CD14-positive monocyte (primary cell): ENCODE results near the gene NACAD. TPM values are rescaled to one million over a fixed set of nuclear protein-coding genes. Genes with fewer than 3 reads are reported as not detected.

Source experiments
- DNase-seq, 3 donors: peaks; one replicate each; pipeline ENCODE4 v3.0.0-alpha.2; 2011 to 2022
- H2AFZ ChIP-seq: 2 replicates; pipeline ENCODE4 v1.6.0; 2012; ENCODE audit warnings: mild to moderate bottlenecking, low read depth, low read length, inconsistent platforms; ENCODE audit not compliant: insufficient read depth, poor library complexity, severe bottlenecking
- H3K27ac ChIP-seq, 2 donors: 1 replicate in 1 of 2; 2 replicates in 1 of 2; pipeline ENCODE4 v1.5.1; 2012 to 2013; ENCODE audit warnings: low read length in 2 of 2, control low read depth in 1 of 2, inconsistent platforms in 1 of 2, low read depth in 1 of 2, mild to moderate bottlenecking in 1 of 2
- H3K27me3 ChIP-seq, 2 donors: one replicate each; pipeline versions ENCODE4 v1.6.0 to v1.6.1; 2011 to 2013; ENCODE audit warnings: low read length in 2 of 2; ENCODE audit not compliant: control insufficient read depth in 2 of 2, insufficient read depth in 2 of 2
- H3K36me3 ChIP-seq, 2 donors: replicated peaks in 1 of 2; 1 replicate in 1 of 2; 2 replicates in 1 of 2; pipeline versions ENCODE4 v1.5.1 to v1.6.1; 2012 to 2013; ENCODE audit warnings: low read length in 2 of 2, control low read depth in 1 of 2, inconsistent platforms in 1 of 2, mild to moderate bottlenecking in 1 of 2; ENCODE audit not compliant: insufficient read depth in 2 of 2, control insufficient read depth in 1 of 2
- H3K4me1 ChIP-seq, 2 donors: 1 replicate in 1 of 2; 2 replicates in 1 of 2; pipeline versions ENCODE4 v1.5.1 to v1.6.1; 2012 to 2013; ENCODE audit warnings: low read length in 2 of 2, control low read depth in 1 of 2, inconsistent platforms in 1 of 2, mild to moderate bottlenecking in 1 of 2, moderate library complexity in 1 of 2; ENCODE audit not compliant: insufficient read depth in 2 of 2, control insufficient read depth in 1 of 2
- H3K4me2 ChIP-seq: replicated peaks from 2 replicates; pipeline ENCODE3; 2012; ENCODE audit warnings: low read length, moderate library complexity, mild to moderate bottlenecking; ENCODE audit not compliant: poor library complexity, severe bottlenecking; ENCODE audit errors: extremely low read depth
- H3K4me3 ChIP-seq, 3 experiments: fragments of 200-600 bp in 1 of 3; sonication (generic) in 1 of 3; replicated peaks in 1 of 3; 1 replicate in 2 of 3; 2 replicates in 1 of 3; pipeline ENCODE4 v1.5.1; 2011 to 2013; ENCODE audit warnings: low read length in 3 of 3, mild to moderate bottlenecking in 3 of 3, control low read depth in 2 of 3, low read depth in 2 of 3, inconsistent platforms in 1 of 3, moderate library complexity in 1 of 3
- H3K79me2 ChIP-seq: 2 replicates; pipeline ENCODE4 v1.6.0; 2012; ENCODE audit warnings: mild to moderate bottlenecking, control low read depth, inconsistent platforms, low read length, moderate library complexity; ENCODE audit not compliant: insufficient read depth
- H3K9ac ChIP-seq: 2 replicates; pipeline ENCODE4 v1.6.0; 2017; ENCODE audit warnings: low read length, mild to moderate bottlenecking; ENCODE audit not compliant: insufficient read depth, poor library complexity, severe bottlenecking
- H3K9me3 ChIP-seq, 2 donors: replicated peaks in 1 of 2; 1 replicate in 1 of 2; 2 replicates in 1 of 2; pipeline versions ENCODE4 v1.5.1 to v1.6.1; 2012 to 2013; ENCODE audit warnings: low read length in 2 of 2, control low read depth in 1 of 2; ENCODE audit not compliant: control insufficient read depth in 1 of 2, insufficient read depth in 1 of 2
- H4K20me1 ChIP-seq: 2 replicates; pipeline ENCODE4 v1.6.0; 2012; ENCODE audit warnings: mild to moderate bottlenecking, low read length, control low read depth, moderate library complexity; ENCODE audit not compliant: insufficient read depth
- H3K27ac Mint-ChIP-seq, 7 donors: one replicate each; pipeline ENCODE4 v1.8.0; 2020; ENCODE audit warnings: mild to moderate bottlenecking in 7 of 7, mixed read lengths in 7 of 7, moderate library complexity in 6 of 7, inconsistent platforms in 2 of 7
- H3K27me3 Mint-ChIP-seq, 3 donors: one replicate each; pipeline ENCODE4 v1.8.0; 2021 to 2022; ENCODE audit warnings: low read depth in 3 of 3, mild to moderate bottlenecking in 3 of 3, mixed read lengths in 3 of 3, moderate library complexity in 3 of 3, inconsistent platforms in 1 of 3
- H3K36me3 Mint-ChIP-seq, 2 donors: one replicate each; pipeline ENCODE4 v1.8.0; 2020; ENCODE audit warnings: mixed read lengths in 2 of 2, inconsistent platforms in 1 of 2, mild to moderate bottlenecking in 1 of 2
- H3K4me1 Mint-ChIP-seq: one replicate; pipeline ENCODE4 v1.8.0; 2020; ENCODE audit warnings: mild to moderate bottlenecking, mixed read lengths
- H3K4me3 Mint-ChIP-seq, 2 donors: one replicate each; pipeline ENCODE4 v1.8.0; 2020; ENCODE audit warnings: mild to moderate bottlenecking in 2 of 2, mixed read lengths in 2 of 2, moderate library complexity in 1 of 2
- H3K9me3 Mint-ChIP-seq, 7 donors: one replicate each; pipeline ENCODE4 v1.8.0; 2020 to 2022; ENCODE audit warnings: mixed read lengths in 7 of 7, mild to moderate bottlenecking in 6 of 7, moderate library complexity in 6 of 7, inconsistent platforms in 2 of 7
- CTCF ChIP-seq: fragments of 200-600 bp; IDR thresholded peaks from one replicate; pipeline ENCODE4 v1.8.0; 2022; ENCODE audit warnings: antibody characterized with exemption, mild to moderate bottlenecking
- WGBS: methylation state at CpG from one replicate; pipeline ENCODE4 v1.1.5; 2013; ENCODE audit warnings: missing lambda C conversion rate; ENCODE audit not compliant: insufficient coverage; 5-methylcytosine and 5-hydroxymethylcytosine counted together
- intact Hi-C, 2 donors: fragments of 100-400 bp; cut with micrococcal nuclease; formaldehyde crosslinking; loops; one replicate each; pipeline versions ENCODE4 v1.15.0 to v1.15.1; 2023
- polyA plus RNA-seq, 3 donors: library from polyadenylated mRNA; depleted of rRNA in 1 of 3; unstranded in 2 of 3; stranded (reverse) in 1 of 3; fragments of 300-500 nt in 2 of 3; fragments of >200 nt in 1 of 3; fragmentation: Illumina TruSeq in 2 of 3; gene quantifications; 1 replicate in 2 of 3; 2 replicates in 1 of 3; pipeline ENCODE4 v1.2.3, GENCODE V29; 2012 to 2021

NACAD gene
- polyA plus RNA-seq, 3 donors = 0.04 TPM; not detected in 2

GRCh38 chr7:45112648-45113047 lies 23.9 kb upstream of the NACAD start:
- Histone ChIP-seq H3K27me3 (no peaks in the 10 kb centered on the region), H3K4me1 (peaks cover 25 to 49% of the 10 kb centered on the region in 2 donors), H3K4me2 (no peak overlapping the region), H3K9me3 (no peaks in the 10 kb centered on the region), H3K36me3 (peaks cover 15 to 18% of the 10 kb centered on the region in 2 donors), H3K27ac (peak overlapping the region in 1 of 2 donors; percentile 93), H3K9ac (no peak overlapping the region), H4K20me1 (peaks cover 10% of the 10 kb centered on the region), H3K4me3 (no peak overlapping the region), H3K79me2 (peaks cover 37% of the 10 kb centered on the region), H2AFZ (no peak overlapping the region)
- Mint-ChIP-seq H3K9me3 (peaks cover 0 to 2% (median 0%) of the 10 kb centered on the region in 7 donors), H3K36me3 (peaks cover 13 to 18% of the 10 kb centered on the region in 2 donors), H3K4me1 (peaks cover 42% of the 10 kb centered on the region), H3K27me3 (peaks cover 2 to 5% (median 2%) of the 10 kb centered on the region in 3 donors), H3K27ac (peak overlapping the region; percentile 98 to 99 (median 99)), H3K4me3 (peak overlapping the region; percentile 37 to 46)
- no peak for DNase-seq
- intact Hi-C loops = loop anchor here (5.0 to 10.0 kb wide), 4 partner anchors 135 to 538 kb away; partner anchors contain the start of genes DDX56 (in 1 of the 2), MYO1G (in 1 of the 2), PURB (in 1 of the 2) and TMED4 (in 1 of the 2)
- no peak for TF ChIP-seq CTCF
- WGBS = 100% methylated on average over 1 of the region's 1 CpG

- peak within 1 kb of the TSS; percentile 81 for H3K4me2 ChIP-seq
- Mint-ChIP-seq H3K27me3 (peaks cover 0 to 5% (median 2%) of the 10 kb centered on the region in 3 donors), H3K4me1 (peaks cover 44% of the 10 kb centered on the region), H3K36me3 (peaks cover 24 to 29% of the 10 kb centered on the region in 2 donors), H3K27ac (peak within 1 kb of the TSS; percentile 98 to 99 (median 99)), H3K4me3 (peak within 1 kb of the TSS; percentile 98 to 99), H3K9me3 (peaks cover 0 to 2% (median 0%) of the 10 kb centered on the region in 7 donors)
- peak; percentile 92 to 96 (median 94) for DNase-seq
- peak within 1 kb of the TSS; percentile 93 to 98 for H3K27ac ChIP-seq
- peak within 1 kb of the TSS; percentile 81 for H3K9ac ChIP-seq
- H3K79me2 ChIP-seq = peaks cover 46% of the 10 kb centered on the region
- H2AFZ ChIP-seq = peak within 1 kb of the TSS; percentile 74
- H3K9me3 ChIP-seq = no peaks in the 10 kb centered on the region
- peak; percentile 24 for TF ChIP-seq CTCF
- H3K27me3 ChIP-seq = no peaks in the 10 kb centered on the region
- peaks cover 21% of the 10 kb centered on the region for H4K20me1 ChIP-seq
- WGBS = 0% methylated on average over 58 of the region's 64 CpGs
- peaks cover 25 to 49% of the 10 kb centered on the region in 2 donors for H3K4me1 ChIP-seq
- peak within 1 kb of the TSS; percentile 64 to 86 (median 85) for H3K4me3 ChIP-seq
- intact Hi-C loops = loop anchor here (5.0 to 10.0 kb wide), 4 partner anchors 134 to 537 kb away; partner anchors contain the start of genes DDX56 (in 1 of the 2), MYO1G (in 1 of the 2), PURB (in 1 of the 2) and TMED4 (in 1 of the 2)
- H3K36me3 ChIP-seq = peaks cover 26 to 29% of the 10 kb centered on the region in 2 donors
These were observed 22.8 kb upstream of the NACAD start, which contains the start of gene TBRG4 for GRCh38 chr7:45111298-45112223. TBRG4 (minus strand) TSS chr7:45111697; CDS start chr7:45109237, 2,460 bp downstream.
